ENCODE results near the gene KCNK5. TPM values are rescaled to one million over a fixed set of nuclear protein-coding genes. Genes with fewer than 3 reads are reported as not detected.

Gene KCNK5
- total and polyA plus RNA-seq, 11 donors, result 0.08 to 2.1 (median 0.27) TPM

- Histone ChIP-seq H3K4me1 (peaks cover 0 to 4% (median 0%) of the 10 kb centered on the region in 12 donors), H3K27me3 (peaks cover 0 to 13% (median 3%) of the 10 kb centered on the region in 9 donors), H3K9me3 (peaks cover 0 to 10% (median 2%) of the 10 kb centered on the region in 12 donors), H3K4me3 (no peak overlapping the region), H3K27ac (no peak overlapping the region), H3K36me3 (no peaks in the 10 kb centered on the region)
- WGBS, 4 donors, result 87 to 91% (median 90%) methylated on average over 5 of the region's 5 CpGs
- ATAC-seq, result no peak
- intact Hi-C loops (cut with DNase I), result loop anchor here (2.0 to 10.0 kb wide), 7 partner anchors 135 to 295 kb away; no protein-coding TSS in a partner anchor
- TF ChIP-seq POLR2A (IDR thresholded peaks at IDR 0.05) (no peak), CTCF (IDR thresholded peaks at IDR 0.05) (no peak)
- no peak for DNase-seq
These were observed 62.0 kb downstream of the KCNK5 start for GRCh38 chr6:39167321-39167720.

GRCh38 chr6:39166912-39167290 lies 62.4 kb downstream of the KCNK5 start:
- peaks cover 0 to 9% (median 2%) of the 10 kb centered on the region in 12 donors for H3K9me3 ChIP-seq
- intact Hi-C loops (cut with DNase I), result loop anchor here (1.0 to 10.0 kb wide), 8 partner anchors 135 to 295 kb away; no protein-coding TSS in a partner anchor
- ATAC-seq (no peak), DNase-seq (no peak)
- no peak for TF ChIP-seq CTCF (IDR thresholded peaks at IDR 0.05)
- no peak for TF ChIP-seq POLR2A (IDR thresholded peaks at IDR 0.05)
- H3K27ac ChIP-seq, result no peak overlapping the region
- H3K4me1 ChIP-seq, result peaks cover 0 to 4% (median 0%) of the 10 kb centered on the region in 12 donors
- no peak overlapping the region for H3K4me3 ChIP-seq
- H3K27me3 ChIP-seq, result peaks cover 0 to 13% (median 3%) of the 10 kb centered on the region in 9 donors
- 71 to 78% (median 74%) methylated on average over 5 of the region's 5 CpGs for whole genome bisulfite sequencing, 4 donors
- no peaks in the 10 kb centered on the region for H3K36me3 ChIP-seq

GRCh38 chr6:39166189-39166911 lies 62.9 kb downstream of the KCNK5 start:
- Histone ChIP-seq H3K36me3 (no peaks in the 10 kb centered on the region), H3K27ac (no peak overlapping the region), H3K4me1 (peaks cover 0 to 4% (median 0%) of the 10 kb centered on the region in 12 donors), H3K4me3 (no peak overlapping the region), H3K9me3 (peaks cover 0 to 4% (median 1%) of the 10 kb centered on the region in 12 donors), H3K27me3 (peaks cover 0 to 13% (median 3%) of the 10 kb centered on the region in 9 donors)
- DNase-seq, result peak; percentile 60 to 90 (median 76)
- intact Hi-C loops (cut with DNase I), result loop anchor here (1.0 to 10.0 kb wide), 8 partner anchors 136 to 294 kb away; no protein-coding TSS in a partner anchor
- 29 to 65% (median 38%) methylated on average over 10 to 20 of the region's 20 CpGs for WGBS, 4 donors
- TF ChIP-seq CTCF (IDR thresholded peaks at IDR 0.05), result peak; percentile 60 to 90 (median 82)
- no peak for TF ChIP-seq POLR2A (IDR thresholded peaks at IDR 0.05)
- ATAC-seq, result peak; percentile 43 to 84 (median 72)

- no peaks in the 10 kb centered on the region for H3K4me1 ChIP-seq
- no peak overlapping the region for H3K4me3 ChIP-seq
- no peaks in the 10 kb centered on the region for H3K36me3 ChIP-seq
- DNase-seq (no peak), ATAC-seq (no peak)
- no peak overlapping the region for H3K27ac ChIP-seq
- no peak for TF ChIP-seq POLR2A (IDR thresholded peaks at IDR 0.05)
- TF ChIP-seq CTCF (IDR thresholded peaks at IDR 0.05), result no peak
- H3K9me3 ChIP-seq, result peaks cover 0 to 4% (median 0%) of the 10 kb centered on the region in 12 donors
- intact Hi-C loops (cut with DNase I), result no loop called here
- WGBS, 4 donors, result 40 to 67% (median 54%) methylated on average over 3 of the region's 3 CpGs
- H3K27me3 ChIP-seq, result peaks cover 0 to 8% (median 0%) of the 10 kb centered on the region in 9 donors
These were observed 71.8 kb downstream of the KCNK5 start for GRCh38 chr6:39157511-39157910.
